ENCODE results near the gene SGTA.

SGTA gene

GRCh38 chr19:2755448-2755705 is 27.7 kb downstream of the SGTA start:
- DNase-seq (ENCODE audit: low read depth in 2 of 2): no peak

DNA sequence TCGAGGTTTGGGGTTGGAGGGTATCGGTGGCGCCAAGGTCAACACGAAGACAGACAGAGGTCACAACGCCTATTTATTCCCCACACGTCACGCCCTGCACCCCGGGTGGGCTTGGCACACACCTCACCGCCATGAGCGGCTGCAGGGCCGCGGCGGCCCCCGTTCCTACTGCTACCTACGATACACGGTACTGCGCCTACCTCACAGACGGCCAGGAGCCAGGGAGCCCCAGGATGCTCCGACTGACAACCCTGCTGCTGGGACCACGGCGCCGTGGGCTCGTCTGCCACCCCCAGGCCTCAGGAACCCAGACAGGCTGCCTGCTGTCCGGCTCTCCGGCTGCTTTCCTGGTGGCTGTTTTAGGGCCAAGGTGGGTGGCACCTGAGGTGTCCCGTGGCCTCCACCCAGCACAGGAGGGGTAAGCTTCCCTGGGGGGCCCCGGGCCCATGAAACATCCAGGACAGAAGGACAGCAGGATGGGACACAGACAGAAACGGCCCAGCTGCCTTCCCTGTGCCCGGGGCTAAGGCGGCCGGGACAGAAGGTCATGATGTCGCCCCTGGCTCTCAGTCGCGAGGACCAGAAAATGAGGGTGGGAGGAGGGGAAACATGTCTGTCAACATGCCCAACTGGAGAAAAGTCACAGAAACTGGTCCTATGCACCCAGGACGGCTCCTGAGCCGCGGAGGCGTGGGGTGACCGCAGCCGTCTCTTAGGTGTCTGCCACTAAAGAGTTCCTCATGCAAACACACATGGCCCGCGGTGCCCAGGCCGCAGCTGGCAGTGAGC is 28.2 kb downstream of the SGTA start:
- no peak for DNase-seq (ENCODE audit: low read depth in 2 of 2)

GRCh38 chr19:2751438-2751830 is 31.6 kb downstream of the SGTA start:
- no peak for DNase-seq (ENCODE audit: low read depth in 2 of 2)

- DNase-seq (ENCODE audit: low read depth in 2 of 2): no peak
These were observed 32.1 kb downstream of the SGTA start for GRCh38 chr19:2750808-2751437.

GRCh38 chr19:2747349-2747748 is 35.7 kb downstream of the SGTA start:
- no peak for DNase-seq (ENCODE audit: low read depth in 2 of 2)

- no peak for DNase-seq (ENCODE audit: low read depth in 2 of 2)
These were observed 39.0 kb downstream of the SGTA start for GRCh38 chr19:2744113-2744512.

GRCh38 chr19:2743099-2743498 is 40.0 kb downstream of the SGTA start:
- no peak for DNase-seq (ENCODE audit: low read depth in 2 of 2)

DNA sequence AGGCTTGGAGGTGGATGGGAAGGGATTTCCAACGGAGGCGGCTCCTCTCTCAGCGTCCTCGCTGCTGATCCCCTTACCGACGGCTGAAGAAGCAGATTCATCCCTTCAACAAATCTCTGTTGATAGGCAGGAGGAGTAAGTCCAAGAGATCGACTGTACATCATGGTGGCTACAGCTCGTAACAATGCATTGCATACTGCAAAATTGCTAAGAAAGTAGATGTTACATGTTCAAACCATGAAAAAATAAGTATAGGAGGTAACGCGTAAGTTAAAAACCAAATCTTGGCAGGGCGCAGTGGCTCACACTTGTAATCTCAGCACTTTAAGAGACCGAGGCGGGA is 42.8 kb downstream of the SGTA start:
- DNase-seq (ENCODE audit: low read depth in 2 of 2): no peak

DNA sequence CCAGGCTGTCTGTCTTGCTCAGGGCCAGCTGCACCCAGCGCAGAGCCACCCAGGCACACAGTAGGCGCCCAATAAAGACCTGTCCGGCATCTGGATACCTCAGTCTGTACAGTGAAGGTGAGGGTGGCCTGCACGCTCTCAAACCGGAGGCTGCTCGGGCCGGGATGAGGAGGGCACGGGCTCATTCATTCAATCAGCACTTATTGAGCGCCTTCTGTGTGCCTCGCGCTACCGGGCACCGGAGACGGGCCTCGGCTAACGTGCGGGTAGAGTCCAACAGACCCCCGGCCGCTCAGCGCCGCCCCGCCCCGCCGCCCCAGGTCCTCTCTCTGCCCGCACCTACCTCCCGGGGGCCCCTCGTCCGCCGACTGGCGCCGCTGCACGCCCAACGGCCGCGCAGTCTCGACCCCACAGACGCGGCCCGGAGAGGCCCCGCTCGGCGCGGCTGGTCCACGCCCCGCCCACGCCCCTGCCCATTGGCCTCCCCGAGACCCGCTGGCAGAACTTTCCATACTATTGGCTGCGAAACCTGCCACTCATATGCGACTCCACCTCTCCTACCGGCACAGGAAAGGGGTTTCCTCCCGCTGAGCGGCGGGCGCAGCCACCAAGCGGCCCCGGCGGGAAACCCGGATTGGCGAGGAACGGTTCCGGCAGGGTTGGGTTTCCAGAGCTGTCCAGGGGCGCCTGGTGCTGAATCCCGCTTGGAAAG is 43.3 kb downstream of the SGTA start, which contains the start of gene SLC39A3:
TSS of gene SLC39A3 (minus strand) at position 416 of the 712 bp plus-strand sequence. CDS start 2,760 bp downstream, outside the sequence.
- peak; percentile 99 for DNase-seq (ENCODE audit: low read depth in 2 of 2)

GRCh38 chr19:2736550-2737190 is 46.4 kb downstream of the SGTA start:
- DNase-seq (ENCODE audit: low read depth in 2 of 2): no peak

DNA sequence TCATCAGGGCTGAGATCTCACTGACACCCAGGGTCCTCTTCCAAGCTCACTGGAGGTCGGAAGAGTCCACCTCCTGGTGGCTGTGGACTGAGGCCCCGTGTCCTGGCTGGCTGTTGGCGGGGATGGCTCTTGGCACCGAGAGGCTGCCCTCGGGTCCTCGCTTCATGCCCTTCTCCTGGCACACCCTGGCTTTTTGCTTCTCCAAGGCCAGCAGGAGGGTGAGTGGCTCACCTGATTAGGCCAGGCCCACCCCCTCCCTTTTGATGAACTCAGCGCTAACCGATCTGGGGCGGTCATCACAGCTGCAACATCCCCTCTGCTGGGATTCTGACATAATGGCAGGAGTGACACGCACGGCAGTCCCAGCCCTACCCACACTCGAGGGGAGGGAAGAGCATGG is 47.7 kb downstream of the SGTA start:
- no peak for DNase-seq (ENCODE audit: low read depth in 2 of 2)

- DNase-seq (ENCODE audit: low read depth in 2 of 2): no peak
These were observed 48.3 kb downstream of the SGTA start for GRCh38 chr19:2734589-2735288.

DNA sequence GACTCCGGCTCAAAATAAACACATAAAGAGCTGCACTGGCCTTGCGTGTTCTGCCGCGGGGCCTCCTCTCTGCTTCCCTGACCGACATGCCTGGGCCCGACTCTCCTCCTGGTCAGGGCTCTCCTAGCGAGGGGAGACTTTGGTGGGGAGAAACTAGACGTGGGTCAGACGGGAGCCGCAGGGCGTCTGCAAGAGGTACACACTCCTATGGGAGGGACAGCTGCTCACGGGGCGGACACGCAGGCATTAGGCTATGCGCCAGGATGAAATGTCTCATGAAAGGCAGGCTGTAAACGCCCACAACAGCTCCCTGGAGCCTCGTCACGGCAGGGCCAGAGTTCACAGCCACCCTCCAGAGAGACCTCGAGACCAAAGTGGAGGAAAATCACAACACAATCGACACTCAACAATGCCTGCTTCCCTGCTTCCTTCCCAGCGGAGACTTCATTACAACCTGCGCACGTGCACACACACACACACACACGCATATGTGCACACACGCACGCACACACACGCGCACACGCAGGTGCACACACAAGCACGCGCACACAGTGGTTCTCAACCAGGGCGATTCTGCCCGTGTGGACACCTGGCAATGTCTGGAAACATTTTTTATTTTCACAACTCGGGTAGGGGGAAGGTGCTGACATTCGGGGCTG is 49.0 kb downstream of the SGTA start:
- no peak for DNase-seq (ENCODE audit: low read depth in 2 of 2)

DNA sequence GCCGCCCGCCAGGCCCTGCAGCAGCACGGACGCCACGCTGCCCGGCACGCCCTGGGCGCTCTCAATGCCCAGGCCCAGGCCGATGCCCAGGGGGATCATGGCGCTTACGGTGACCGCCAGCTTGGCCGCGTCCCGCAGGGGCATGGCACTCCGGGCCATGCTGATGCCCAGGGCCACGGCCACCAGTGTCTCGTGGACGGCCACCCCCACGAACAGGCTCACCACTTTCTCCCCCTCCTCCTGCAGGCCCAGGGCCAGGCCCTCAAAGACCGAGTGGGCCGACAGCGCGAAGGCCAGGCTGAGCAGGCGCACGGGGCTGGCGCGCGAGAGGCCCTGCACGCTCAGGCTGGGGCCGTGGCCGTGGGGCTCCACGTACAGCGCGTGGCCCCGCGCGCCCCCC is 50.2 kb downstream of the SGTA start:
- DNase-seq (ENCODE audit: low read depth in 2 of 2): no peak

GRCh38 chr19:2732157-2732725 is 50.8 kb downstream of the SGTA start:
- DNase-seq (ENCODE audit: low read depth in 2 of 2): no peak

GRCh38 chr19:2731181-2731995 is 51.7 kb downstream of the SGTA start:
- no peak for DNase-seq (ENCODE audit: low read depth in 2 of 2)

GRCh38 chr19:2729943-2730818 is 52.9 kb downstream of the SGTA start:
- DNase-seq (ENCODE audit: low read depth in 2 of 2): no peak

GRCh38 chr19:2728783-2729387 is 54.2 kb downstream of the SGTA start:
- DNase-seq (ENCODE audit: low read depth in 2 of 2): no peak

DNA sequence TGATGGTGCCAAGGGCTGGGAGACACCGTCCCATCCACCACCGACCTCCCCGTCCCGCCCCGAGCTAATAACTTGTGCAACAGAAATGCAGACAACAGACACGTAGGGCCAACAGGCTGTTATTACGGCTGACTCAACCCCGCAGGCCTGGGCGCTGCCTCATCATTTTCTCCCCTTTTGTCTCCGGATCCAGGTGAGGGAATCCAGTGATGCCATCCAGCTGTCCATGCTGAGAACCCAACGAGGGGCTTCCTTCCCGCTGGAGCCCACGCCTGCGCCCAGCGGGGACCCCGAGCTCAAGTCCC is 55.5 kb downstream of the SGTA start:
- no peak for DNase-seq (ENCODE audit: low read depth in 2 of 2)

All from fibroblast of skin of left biceps (primary cell).